HL-60 (cell line): ENCODE measurements around the gene SNX3.

ENCODE experiments used
- DNase-seq, 2 experiments: peaks; one replicate each; pipeline ENCODE4 v3.0.0-alpha.2; 2010 to 2020; ENCODE audit warnings: low read depth in 1 of 2, low spot score in 1 of 2
- H3K27ac ChIP-seq: fragments of 250-450 bp; sonication (Bioruptor Pico); replicated peaks from 2 replicates; pipeline ENCODE4 v1.5.1; 2020; ENCODE audit warnings: mild to moderate bottlenecking, moderate library complexity
- H3K27me3 ChIP-seq: fragments of 250-450 bp; sonication (Bioruptor Pico); 2 replicates; pipeline ENCODE4 v1.5.1; 2021; ENCODE audit warnings: mild to moderate bottlenecking, moderate library complexity; ENCODE audit not compliant: insufficient read depth, poor library complexity, severe bottlenecking
- H3K4me3 ChIP-seq: replicated peaks from 2 replicates; pipeline ENCODE4 v1.5.1; 2011; ENCODE audit warnings: mild to moderate bottlenecking, control low read depth, low read length; ENCODE audit not compliant: insufficient read depth
- CTCF ChIP-seq: IDR thresholded peaks from one replicate; pipeline ENCODE4 v1.5.1; 2011; ENCODE audit warnings: low read length, control low read depth, inconsistent platforms; ENCODE audit not compliant: insufficient read depth
- GABPA ChIP-seq: IDR thresholded peaks from 2 replicates; pipeline ENCODE4 v1.6.1; 2012; ENCODE audit warnings: low read depth
- POLR2AphosphoS5 ChIP-seq: IDR thresholded peaks from 2 replicates; pipeline ENCODE4 v1.6.1; 2012; ENCODE audit warnings: low read depth
- SPI1 ChIP-seq: IDR thresholded peaks from 2 replicates; pipeline ENCODE4 v1.6.1; 2012; ENCODE audit warnings: low read depth, mild to moderate bottlenecking, borderline replicate concordance
- TF ChIP-seq, protein P1 (sequence below): IDR thresholded peaks from 2 replicates; pipeline ENCODE4 v1.6.1; 2012; ENCODE audit warnings: low read depth; ENCODE audit not compliant: insufficient replicate concordance

Gene SNX3

GRCh38 chr6:108166664-108167448, 94.0 kb downstream of the SNX3 start:
- TF ChIP-seq POLR2AphosphoS5 (no peak), CTCF (no peak), GABPA (no peak), SPI1 (no peak)
- TF ChIP-seq, protein P1, sequence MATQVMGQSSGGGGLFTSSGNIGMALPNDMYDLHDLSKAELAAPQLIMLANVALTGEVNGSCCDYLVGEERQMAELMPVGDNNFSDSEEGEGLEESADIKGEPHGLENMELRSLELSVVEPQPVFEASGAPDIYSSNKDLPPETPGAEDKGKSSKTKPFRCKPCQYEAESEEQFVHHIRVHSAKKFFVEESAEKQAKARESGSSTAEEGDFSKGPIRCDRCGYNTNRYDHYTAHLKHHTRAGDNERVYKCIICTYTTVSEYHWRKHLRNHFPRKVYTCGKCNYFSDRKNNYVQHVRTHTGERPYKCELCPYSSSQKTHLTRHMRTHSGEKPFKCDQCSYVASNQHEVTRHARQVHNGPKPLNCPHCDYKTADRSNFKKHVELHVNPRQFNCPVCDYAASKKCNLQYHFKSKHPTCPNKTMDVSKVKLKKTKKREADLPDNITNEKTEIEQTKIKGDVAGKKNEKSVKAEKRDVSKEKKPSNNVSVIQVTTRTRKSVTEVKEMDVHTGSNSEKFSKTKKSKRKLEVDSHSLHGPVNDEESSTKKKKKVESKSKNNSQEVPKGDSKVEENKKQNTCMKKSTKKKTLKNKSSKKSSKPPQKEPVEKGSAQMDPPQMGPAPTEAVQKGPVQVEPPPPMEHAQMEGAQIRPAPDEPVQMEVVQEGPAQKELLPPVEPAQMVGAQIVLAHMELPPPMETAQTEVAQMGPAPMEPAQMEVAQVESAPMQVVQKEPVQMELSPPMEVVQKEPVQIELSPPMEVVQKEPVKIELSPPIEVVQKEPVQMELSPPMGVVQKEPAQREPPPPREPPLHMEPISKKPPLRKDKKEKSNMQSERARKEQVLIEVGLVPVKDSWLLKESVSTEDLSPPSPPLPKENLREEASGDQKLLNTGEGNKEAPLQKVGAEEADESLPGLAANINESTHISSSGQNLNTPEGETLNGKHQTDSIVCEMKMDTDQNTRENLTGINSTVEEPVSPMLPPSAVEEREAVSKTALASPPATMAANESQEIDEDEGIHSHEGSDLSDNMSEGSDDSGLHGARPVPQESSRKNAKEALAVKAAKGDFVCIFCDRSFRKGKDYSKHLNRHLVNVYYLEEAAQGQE, result no peak
- no peak overlapping the region for H3K27ac ChIP-seq
- no peak for DNase-seq
- H3K4me3 ChIP-seq, result no peak overlapping the region
- H3K27me3 ChIP-seq, result peaks cover 97% of the 10 kb centered on the region

GRCh38 chr6:108165714-108166663, 94.9 kb downstream of the SNX3 start, which contains the start of gene NR2E1:
Gene NR2E1, plus strand, starts transcription at chr6:108166022. Its CDS starts 744 bp downstream, at chr6:108166766.
- DNase-seq, result no peak
- TF ChIP-seq SPI1 (no peak), CTCF (no peak), GABPA (no peak), POLR2AphosphoS5 (no peak)
- TF ChIP-seq, protein P1, result no peak
- no peak within 1 kb of the TSS for H3K4me3 ChIP-seq
- no peak within 1 kb of the TSS for H3K27ac ChIP-seq
- H3K27me3 ChIP-seq, result peaks cover 98% of the 10 kb centered on the region

DNA sequence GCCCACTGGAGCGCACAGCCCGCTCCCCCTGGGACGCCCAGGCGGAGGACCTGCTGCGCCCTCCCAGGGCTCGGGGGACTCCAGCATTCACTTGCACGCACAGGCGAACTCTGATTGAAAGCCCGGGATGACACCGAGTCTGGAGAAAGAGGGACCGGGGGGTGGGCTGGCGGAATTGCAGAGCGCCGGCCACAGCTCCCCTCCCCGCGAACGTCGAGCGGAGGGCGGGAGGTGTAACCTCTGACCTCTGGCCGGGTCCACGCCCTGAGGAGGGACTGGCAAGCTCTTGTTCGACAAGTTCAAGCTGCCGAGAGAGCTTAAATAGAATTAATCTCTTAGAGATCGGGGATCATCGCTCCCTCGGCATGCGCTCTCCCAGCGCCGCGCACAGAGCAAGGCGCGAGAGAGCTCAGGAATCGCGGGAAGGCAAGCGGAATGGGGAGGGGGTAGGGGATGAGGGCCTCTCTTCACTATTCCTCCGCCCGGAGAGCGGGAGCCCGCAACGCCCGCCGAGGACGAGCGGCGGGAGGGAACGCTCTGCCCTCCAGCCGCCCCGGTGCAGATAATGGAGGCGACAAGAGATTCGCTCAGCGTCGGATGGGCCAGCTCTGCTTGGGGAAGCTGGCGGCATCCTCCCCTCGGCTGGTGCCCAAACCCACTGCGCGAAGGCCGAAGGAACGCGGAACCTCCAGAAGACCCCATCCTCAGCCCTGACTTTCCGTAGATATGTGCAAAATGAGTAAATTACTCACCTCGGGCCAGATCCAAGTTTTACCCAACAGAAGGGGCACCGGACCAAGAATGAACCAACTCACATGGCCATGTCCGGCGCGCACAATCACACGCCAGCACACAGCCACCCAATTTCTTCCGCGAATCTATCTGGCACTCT, 95.8 kb downstream of the SNX3 start:
- TF ChIP-seq GABPA, result no peak
- TF ChIP-seq CTCF, result no peak
- TF ChIP-seq SPI1, result no peak
- TF ChIP-seq POLR2AphosphoS5, result no peak
- TF ChIP-seq, protein P1, result no peak
- H3K4me3 ChIP-seq, result no peak overlapping the region
- no peak for DNase-seq
- H3K27ac ChIP-seq, result no peak overlapping the region
- peaks cover 98% of the 10 kb centered on the region for H3K27me3 ChIP-seq
